HG02642 (cell line): ENCODE results near the gene ACTL10.

Experiments
- ATAC-seq: cut with Tn5 transposase; IDR thresholded peaks from one replicate; pipeline ENCODE4 v1.9.1; 2021; ENCODE audit warnings: mild to moderate bottlenecking; ENCODE audit not compliant: unreplicated experiment, poor library complexity

The ACTL10 gene

GRCh38 chr20:33675136-33675959 is 8.6 kb downstream of the ACTL10 start:
- ATAC-seq: no peak

- no peak for ATAC-seq
Measured at GRCh38 chr20:33676121-33676520, 9.4 kb downstream of the ACTL10 start.

GRCh38 chr20:33676652-33677645 is 10.2 kb downstream of the ACTL10 start:
- no peak for ATAC-seq

GRCh38 chr20:33677991-33678702 is 11.4 kb downstream of the ACTL10 start:
- ATAC-seq: no peak

- ATAC-seq: peak; percentile 70
Measured at GRCh38 chr20:33679758-33680485, 13.2 kb downstream of the ACTL10 start.

GRCh38 chr20:33680686-33681085 is 13.9 kb downstream of the ACTL10 start:
- ATAC-seq: no peak

GRCh38 chr20:33681288-33681687 is 14.5 kb downstream of the ACTL10 start:
- no peak for ATAC-seq

- ATAC-seq: no peak
Measured at GRCh38 chr20:33681728-33682353, 15.1 kb downstream of the ACTL10 start.

- ATAC-seq: no peak
Measured at GRCh38 chr20:33684533-33685327, 18.0 kb downstream of the ACTL10 start.

GRCh38 chr20:33685328-33686099 is 18.8 kb downstream of the ACTL10 start:
- peak; percentile 40 for ATAC-seq

- ATAC-seq: peak; percentile 86
Measured at GRCh38 chr20:33686100-33686983, 19.6 kb downstream of the ACTL10 start, which contains the start of gene E2F1. Gene E2F1, minus strand, starts transcription at chr20:33686385. Its CDS starts 121 bp downstream, at chr20:33686264.

GRCh38 chr20:33686984-33687366 is 20.2 kb downstream of the ACTL10 start:
- ATAC-seq: no peak

- no peak for ATAC-seq
Measured at GRCh38 chr20:33687370-33687915, 20.7 kb downstream of the ACTL10 start.

GRCh38 chr20:33687993-33688937 is 21.5 kb downstream of the ACTL10 start:
- no peak for ATAC-seq

GRCh38 chr20:33688938-33689424 is 22.2 kb downstream of the ACTL10 start:
- ATAC-seq: no peak
